Suppressor macrophage (primary cell): ENCODE results near the gene NMU.
"Not testable (repeated sequence)": the region's sequence is repeated elsewhere in the genome, so short reads cannot be mapped to it uniquely, and the experiment has no call there.

Experiments
- DNase-seq, 4 experiments: peaks; one replicate each; pipeline ENCODE4 v3.0.0-alpha.2; 2020 to 2022
- total RNA-seq, 17 experiments: gene quantifications; one replicate each; lab custom pipeline; 2026; ENCODE audit warnings: mixed read lengths in 6 of 17, inconsistent platforms in 3 of 17; lab: John Stamatoyannopoulos, UW

The NMU gene, protein sequence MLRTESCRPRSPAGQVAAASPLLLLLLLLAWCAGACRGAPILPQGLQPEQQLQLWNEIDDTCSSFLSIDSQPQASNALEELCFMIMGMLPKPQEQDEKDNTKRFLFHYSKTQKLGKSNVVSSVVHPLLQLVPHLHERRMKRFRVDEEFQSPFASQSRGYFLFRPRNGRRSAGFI
- total RNA-seq, result 0 to 0.48 (median 0) reads per million in 17 experiments

DNA sequence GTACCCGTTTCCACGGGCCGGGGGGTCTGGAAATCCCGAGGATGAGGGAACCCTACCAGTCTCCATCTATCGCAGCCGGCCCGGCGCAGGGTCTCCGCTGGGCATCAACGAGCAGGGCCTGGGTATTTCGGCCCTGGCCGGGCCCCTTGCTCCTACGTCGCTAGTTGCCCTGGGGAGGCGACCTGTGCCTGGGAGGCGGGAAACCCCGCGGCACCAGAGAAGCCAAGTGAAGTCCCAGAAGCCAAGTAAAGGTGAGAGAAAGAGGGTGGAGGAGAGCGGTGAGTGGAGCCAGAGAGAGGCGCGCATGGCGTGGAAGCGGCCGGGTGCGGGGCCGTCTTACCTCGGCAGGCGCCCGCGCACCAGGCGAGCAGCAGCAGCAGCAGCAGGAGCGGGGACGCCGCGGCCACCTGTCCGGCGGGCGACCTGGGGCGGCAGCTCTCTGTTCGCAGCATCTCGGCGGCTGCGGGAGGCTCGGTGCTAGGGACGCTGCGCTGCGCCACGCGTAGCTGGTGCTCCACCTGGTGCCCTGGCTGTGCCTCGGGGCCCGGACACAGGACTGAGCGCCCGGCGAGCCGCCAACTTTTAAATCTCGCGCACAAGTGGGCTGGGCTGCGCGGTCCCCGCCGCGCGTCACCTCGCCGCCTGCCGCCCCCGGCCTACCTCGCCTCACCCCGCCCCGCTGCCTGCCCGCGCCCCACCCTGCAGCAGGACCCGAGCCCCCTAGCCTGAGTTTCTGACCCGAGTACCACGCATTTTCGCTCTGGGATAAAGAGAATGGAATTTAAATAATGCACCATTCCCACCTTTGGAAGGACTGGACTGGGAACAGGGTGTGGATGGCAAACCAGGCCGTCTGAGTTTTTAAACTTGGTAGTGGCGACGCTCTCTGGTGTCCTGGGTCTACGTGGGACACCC, at the start of gene NMU:
Gene NMU (minus strand): TSS at position 558 of the 915 bp plus-strand sequence. CDS start 106 bp downstream, at position 452.
- peak in 3 of 4 experiments; percentile 12 to 32 (median 13) for DNase-seq

DNA sequence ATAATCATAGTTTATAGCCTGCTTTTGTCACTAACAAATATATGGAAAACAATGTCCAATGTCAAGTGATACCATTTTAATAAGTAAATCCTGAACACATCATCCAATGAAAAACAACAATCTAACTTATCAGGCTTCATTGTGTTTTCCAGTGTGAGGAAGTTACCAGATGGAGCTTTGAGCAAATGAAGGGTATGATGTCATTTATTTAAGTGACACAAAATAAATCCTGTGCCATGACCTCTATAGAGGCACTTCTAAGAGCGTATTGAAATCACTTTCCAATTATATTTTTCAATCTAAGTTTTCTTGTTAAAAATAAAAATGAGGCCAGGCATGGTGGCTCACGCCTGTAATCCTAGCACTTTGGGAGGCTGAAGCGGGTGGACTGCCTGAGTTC, 48.2 kb upstream of the NMU start:
- DNase-seq, result no peak

DNA sequence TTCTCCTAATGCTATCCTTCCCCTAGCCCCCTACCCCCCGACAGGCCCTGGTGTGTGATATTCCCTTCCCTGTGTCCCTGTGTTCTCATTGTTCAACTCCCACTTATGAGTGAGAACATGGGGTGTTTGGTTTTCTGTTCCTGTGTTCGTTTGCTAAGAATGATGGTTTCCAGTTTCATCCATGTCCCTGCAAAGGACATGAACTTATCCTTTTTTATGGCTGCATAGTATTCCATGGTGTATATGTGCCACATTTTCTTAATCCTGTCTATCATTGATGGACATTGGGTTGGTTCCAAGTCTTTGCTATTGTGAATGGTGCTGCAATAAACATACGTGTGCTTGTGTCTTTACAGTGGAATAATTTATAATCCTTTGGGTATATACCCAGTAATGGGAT, 46.7 kb upstream of the NMU start:
- not testable (repeated sequence) for DNase-seq

DNA sequence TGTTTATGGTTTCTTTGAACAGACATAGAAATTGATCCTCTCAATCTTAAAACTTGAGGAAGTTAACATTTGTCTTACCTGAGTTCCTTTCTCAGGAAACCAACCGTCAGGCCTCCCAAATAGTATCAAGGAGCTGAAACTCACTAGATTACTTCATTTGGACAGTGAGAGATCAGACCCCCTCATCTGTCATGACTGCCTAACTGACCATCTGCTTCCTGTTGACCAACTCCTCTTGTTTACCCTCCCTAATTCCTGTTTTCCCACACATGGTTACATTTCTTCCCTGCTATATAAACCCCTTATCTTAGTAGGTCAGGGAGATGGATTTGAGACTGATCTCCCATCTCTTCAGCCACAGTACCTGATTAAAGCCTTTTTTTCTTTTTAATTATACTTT, 46.2 kb upstream of the NMU start:
- DNase-seq, result no peak

- DNase-seq, result no peak
Measured at GRCh38 chr4:55681430-55681829, 45.3 kb upstream of the NMU start.

GRCh38 chr4:55675196-55675793, 39.2 kb upstream of the NMU start:
- no peak for DNase-seq

DNA sequence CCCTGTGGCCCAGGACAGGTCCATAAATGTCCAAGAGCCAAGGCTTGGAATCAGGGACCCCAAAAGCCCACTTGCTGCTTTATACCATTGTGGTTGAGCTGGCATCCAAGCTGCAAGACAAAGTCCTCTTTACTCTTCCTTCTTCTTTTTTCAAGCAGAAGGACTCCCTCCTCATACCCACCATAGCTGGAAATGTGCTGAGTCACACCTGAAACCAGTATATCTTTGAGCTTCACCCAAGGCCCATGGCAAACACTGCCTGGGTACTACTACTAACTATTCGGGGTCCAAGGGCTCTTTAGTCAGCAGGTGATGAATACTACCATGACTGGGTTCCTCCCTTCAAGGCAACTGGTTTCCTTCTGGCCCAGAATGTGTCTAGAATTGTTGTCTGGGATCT, 37.3 kb upstream of the NMU start:
- DNase-seq, result no peak

- no peak for DNase-seq
Measured at GRCh38 chr4:55671667-55672066, 35.6 kb upstream of the NMU start.

DNA sequence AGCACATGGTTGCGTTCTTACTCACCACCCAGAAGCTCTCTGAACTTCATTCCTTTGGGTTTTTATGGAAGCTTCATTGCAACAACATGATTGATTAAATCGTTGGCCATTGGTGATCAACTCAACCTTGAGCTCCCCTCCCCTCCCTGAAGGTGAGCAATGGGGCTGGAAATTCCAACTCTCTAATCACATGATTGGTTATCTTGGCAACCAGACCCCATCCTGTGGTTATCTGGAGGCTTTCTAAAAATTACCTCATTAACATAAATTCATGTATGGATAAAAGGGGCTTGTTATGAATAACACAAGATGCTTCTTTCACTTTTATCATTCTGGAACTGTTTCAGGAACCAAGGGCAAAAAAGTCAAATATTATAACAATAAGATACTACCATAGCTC, 34.6 kb upstream of the NMU start:
- DNase-seq, result no peak

DNA sequence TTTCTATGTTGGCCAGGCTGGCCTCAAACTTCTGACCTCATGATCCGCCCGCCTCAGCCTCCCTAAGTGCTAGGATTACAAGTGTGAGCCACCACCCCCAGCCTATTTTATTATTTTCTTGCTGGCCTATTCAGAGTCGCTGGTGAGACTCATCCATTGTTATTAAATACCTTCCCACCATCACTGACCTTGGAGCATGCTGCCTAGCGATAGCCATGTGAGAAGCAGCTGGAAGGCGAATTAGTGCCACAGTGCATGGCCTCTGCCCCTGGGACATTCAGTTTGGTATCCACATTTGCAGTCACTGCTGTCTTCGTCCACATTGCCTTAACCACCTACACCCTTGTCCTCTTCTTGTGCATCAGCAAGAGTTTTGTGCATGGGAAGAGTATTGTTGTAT, 32.4 kb upstream of the NMU start:
- DNase-seq, result no peak

DNA sequence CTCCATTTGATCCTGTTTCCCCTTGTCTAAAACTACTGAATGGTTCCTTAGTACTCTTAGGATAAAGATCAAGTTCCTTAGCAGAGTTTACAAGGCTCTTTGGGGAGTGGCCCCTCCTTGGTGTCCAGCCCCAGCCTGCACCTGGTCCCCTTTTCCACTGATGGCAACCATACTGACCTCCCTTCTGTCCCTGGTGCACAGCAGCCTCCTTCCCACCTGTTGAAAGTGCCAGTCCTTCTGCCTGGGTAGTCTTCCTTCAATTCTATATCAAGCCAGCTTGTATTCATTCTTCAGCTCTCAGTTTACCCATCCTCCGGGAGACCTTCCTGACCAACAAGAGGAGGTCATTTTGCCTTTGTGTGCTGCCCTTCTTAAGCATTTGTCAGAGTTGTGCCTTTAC, 30.4 kb upstream of the NMU start:
- no peak for DNase-seq

DNA sequence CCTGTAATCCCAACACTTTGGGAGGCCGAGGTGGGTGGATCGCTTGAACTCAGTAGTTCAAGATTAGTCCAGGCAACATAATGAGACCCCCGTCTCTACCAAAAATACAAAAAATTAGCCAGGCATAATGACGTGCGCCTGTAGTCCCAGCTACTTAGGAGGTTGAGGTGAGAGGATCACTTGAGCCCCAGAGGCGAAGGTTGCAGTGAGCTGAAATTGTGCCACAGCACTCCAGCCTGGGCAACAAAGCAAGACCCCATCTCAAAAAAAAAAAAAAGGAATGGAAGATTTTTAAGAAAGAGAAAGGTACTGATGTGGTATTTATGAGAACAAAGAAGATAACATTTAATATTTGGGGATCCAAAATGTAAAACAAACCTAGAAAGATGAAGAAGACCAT, 27.0 kb upstream of the NMU start:
- no peak for DNase-seq

- DNase-seq, result no peak
Measured at GRCh38 chr4:55661398-55662056, 25.4 kb upstream of the NMU start.

DNA sequence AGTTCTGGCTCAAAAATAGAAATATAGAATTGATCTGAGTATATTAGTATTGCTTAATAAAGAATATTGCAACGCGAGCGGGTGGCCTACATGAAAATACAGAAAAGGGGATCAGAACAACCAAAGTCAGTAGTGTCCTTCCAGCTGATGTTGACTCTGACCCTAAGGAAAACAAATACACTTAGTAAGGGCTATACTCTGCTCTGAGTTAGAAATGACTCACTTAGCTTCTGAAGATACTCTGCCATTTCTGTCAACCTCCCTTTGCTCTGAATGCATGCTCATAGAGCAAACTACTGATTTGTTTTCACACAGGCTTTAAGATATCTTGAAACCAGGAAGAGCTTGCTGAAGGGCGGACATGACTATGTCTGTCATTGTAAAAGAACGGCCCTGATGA, 22.6 kb upstream of the NMU start:
- no peak for DNase-seq

DNA sequence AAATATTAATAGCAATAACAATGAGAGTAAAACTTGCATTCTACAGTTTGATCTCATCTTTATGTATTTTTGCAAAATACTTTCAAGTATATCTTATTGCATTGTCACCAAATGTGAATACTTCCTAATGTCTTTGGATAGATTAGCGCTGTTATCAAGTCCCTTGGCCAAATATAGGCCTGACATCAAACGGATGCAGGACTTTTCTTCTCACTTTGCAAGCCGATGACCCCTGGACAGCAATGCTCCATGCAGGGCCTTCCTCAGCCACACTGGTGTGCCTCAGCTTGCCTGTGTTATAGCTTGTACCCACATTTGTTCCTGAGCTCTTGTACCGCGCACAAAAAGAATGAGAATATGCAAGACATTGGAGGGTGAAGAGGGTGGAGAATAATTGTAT, 18.0 kb upstream of the NMU start:
- DNase-seq, result no peak

DNA sequence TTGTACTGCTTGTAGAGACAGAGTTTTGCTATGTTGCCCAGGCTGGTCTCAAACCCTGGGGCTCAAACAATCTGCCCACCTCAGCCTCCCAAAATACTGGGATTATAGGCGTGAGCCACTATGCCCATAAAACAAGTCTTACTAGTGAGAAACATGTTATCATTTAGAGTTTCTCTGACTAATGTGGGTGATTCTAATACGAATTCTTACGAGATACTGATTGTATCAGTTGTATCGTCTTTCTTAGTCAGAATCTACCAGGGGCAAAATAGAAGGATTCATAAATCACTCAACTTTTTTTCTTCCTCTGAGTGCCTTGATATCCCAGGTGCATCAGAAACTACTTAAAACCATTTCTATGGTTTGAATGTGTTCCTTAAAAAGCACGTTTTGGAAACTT, 14.4 kb upstream of the NMU start:
- no peak for DNase-seq

DNA sequence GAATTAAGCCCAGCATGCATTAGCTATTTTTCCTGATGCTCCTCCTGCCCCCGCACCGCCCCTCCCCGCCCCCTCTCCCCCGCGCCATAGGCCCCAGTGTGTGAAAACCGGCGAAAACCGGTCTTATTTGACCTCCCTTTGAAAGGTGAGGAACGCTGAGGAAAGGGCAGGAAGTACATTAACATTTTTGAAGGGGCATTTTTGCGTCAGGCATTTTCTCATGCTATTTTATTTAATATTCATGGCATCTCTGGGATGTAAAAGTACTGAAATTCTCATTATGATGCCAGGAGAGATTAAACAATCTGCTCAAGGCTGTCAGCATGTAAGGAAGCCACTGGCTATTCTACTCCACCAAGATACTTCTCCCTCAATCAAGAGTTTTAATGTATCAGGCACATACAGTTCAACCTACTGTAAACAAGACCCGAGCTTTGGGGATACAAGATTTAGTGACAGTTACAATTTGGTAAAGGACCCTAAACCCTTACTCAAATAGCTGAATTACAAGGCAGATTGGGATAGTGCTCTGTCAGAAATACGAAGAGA, 1.2 kb upstream of the NMU start:
- no peak for DNase-seq

- no peak for DNase-seq
Measured at GRCh38 chr4:55636656-55636999, 530 bp upstream of the NMU start.

GRCh38 chr4:55635282-55635681, 816 bp downstream of the NMU start:
- no peak for DNase-seq

- no peak for DNase-seq
Measured at GRCh38 chr4:55634417-55635128, 1.5 kb downstream of the NMU start.

GRCh38 chr4:55633903-55634302, 2.2 kb downstream of the NMU start:
- DNase-seq, result no peak

DNA sequence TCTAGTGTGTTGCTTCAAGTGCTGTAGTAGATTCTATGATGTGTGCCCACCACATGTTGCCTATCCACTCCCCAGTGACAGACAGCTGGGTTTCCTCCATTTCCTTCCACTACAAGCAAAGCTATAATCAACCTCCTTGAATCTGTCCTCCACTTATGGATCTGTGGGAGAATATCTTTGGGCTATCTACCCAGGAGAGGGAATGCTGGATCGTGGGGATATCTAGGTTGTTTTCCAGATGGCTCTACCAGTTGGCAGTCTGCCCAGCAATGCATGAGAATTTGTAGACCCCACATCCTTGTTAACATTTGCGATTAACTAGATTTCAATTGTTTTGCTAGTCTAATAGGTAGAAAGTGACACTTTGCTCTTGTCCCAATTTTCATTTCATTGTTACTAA, 10.3 kb downstream of the NMU start:
- no peak for DNase-seq
